Kidney capillary endothelial cell (primary cell): Measurements from ENCODE around the gene STX17.

Experiments used
- DNase-seq: peaks from one replicate; pipeline ENCODE4 v3.0.0-alpha.2; 2018; ENCODE audit warnings: low spot score

STX17 gene

DNA sequence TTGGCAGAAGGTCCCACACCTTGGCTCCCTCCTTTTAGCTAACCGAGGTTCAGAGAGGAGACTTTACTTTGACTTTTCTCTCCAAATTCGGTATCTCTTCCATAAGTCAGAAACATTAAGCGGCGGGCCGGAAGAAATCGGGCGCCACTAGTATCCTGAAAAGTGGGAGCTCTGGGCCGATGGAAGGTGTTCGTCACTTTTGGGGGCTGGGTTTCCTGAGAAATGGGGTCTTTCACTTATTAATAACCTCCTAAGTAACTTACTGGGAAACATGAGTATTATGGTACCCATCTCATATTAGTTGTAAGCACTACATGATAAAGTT is 716 bp downstream of the STX17 start:
- no peak for DNase-seq

DNA sequence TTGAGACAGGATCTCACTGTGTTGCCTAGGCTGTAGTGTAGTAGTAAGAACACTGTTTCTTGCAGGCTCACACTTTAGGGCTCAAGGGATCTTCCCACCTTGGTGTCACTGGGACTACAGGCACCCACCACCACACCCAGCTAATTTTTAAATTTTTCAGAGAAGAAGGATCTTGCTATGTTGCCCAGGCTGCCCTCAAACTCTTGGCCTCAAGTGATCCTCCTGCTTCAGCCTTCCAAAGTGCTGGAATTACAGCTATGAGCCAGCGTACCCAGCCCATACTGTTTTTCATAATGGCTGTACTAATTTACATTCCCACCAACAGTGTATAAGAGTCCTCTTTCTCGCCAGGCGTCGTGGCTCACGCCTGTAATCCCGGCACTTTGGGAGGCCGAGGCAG is 5.1 kb downstream of the STX17 start:
- no peak for DNase-seq

DNA sequence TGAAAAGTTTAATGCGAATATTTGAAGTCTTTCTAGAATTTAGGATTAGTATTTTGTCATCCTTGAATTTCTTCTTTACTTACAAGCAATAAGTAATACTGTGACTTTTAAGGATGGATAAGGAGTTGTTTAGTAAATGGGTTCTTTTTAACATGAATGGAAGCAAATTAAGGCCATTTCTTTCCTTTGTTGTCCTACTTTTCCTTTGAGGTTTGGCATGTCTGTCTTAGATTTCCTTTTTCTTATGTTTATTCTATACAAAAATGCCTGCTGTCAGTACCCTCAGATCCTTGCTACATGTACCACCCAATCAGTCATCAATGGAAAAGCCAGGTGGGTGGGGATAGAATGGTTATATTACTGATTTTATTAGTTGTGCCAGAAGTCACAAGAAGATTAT is 10.2 kb downstream of the STX17 start:
- DNase-seq: no peak

DNA sequence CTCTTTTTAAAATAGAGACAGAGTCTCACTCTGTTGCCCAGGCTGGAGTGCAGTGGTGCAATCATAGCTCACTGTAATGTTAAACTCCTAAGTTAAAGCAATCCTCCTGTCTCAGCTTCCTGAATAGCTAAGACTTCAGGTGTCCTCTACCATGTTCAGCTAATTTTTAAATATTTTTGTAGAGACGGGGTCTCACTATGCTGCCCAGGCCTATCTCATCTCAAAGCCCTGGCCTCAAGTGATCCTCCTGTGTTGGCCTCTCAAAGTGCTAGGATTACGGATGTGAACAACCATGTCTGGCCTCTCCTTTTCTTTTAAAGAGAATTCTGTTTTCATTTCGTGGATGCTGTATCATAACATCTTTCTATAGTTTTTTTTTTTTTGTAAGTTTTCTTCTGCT is 11.7 kb downstream of the STX17 start:
- no peak for DNase-seq

- no peak for DNase-seq
Measured at GRCh38 chr9:99919930-99920329, 13.5 kb downstream of the STX17 start.

DNA sequence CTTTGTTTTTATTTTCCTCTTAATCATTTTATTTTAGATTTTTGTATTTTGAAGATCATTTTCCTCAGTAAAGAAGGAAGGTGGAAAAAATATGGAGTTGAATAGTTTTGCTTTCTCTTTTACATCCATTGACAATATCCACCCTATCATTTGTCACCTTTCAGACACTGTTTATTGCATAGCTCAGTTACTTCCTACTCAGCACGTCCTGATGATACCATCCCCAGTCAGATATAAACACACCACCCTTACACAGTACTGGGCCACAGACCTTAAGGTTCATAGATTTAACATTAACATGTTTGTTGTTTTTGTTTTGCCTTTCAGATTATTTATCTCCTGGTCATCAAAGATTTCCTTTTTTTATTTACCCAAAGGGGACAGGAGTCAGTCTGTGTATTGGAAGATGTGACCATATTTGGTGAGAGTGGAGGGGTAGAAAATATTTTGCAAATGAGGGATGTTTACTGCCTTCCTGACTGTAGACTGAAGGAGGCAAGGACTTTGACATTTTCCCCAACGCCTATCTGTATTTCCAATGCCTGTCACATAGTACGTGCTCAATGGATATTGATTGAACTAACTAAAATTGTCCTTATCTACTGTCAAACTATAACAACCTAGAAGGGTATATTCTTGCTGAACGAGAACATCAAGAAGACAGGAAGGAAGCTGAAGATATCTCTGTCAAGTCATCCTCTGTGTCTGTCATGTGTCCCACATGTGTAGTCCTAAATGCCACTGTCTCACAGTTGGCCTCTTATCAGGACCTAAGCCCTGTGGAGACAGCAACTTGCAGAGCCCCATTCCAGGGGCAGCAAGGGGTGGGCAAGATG is 15.6 kb downstream of the STX17 start:
- no peak for DNase-seq

GRCh38 chr9:99922711-99923030 is 16.2 kb downstream of the STX17 start:
- no peak for DNase-seq

GRCh38 chr9:99925541-99925940 is 19.1 kb downstream of the STX17 start:
- DNase-seq: no peak

GRCh38 chr9:99929652-99930051 is 23.2 kb downstream of the STX17 start:
- no peak for DNase-seq

GRCh38 chr9:99931155-99931840 is 24.8 kb downstream of the STX17 start:
- no peak for DNase-seq

GRCh38 chr9:99936947-99937587 is 30.6 kb downstream of the STX17 start:
- no peak for DNase-seq

- no peak for DNase-seq
Measured at GRCh38 chr9:99947395-99947794, 40.9 kb downstream of the STX17 start.

- DNase-seq: no peak
Measured at GRCh38 chr9:99948482-99948881, 42.0 kb downstream of the STX17 start.

DNA sequence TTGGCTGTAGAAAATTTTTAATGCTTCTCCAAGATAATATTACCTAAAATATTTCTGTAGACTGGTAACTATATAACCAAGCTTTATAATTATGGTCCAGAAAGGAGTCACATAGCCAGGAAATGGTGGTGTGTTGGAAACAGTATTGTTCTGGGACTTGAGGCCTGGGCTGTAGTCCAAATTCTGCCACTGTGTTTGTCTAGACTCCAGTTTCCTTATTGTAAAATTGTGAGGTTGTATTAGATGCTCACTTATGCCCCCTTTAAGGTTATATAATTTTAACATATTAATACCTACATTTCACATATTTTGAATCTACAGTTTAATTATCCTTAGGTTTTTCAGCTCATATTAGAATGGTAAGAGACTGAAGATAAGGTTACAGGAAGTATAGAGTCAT is 42.4 kb downstream of the STX17 start:
- peak; percentile 42 for DNase-seq

GRCh38 chr9:99953861-99954507 is 47.5 kb downstream of the STX17 start:
- no peak for DNase-seq

- no peak for DNase-seq
Measured at GRCh38 chr9:99954819-99955218, 48.4 kb downstream of the STX17 start.

GRCh38 chr9:99955606-99956005 is 49.2 kb downstream of the STX17 start:
- DNase-seq: no peak

DNA sequence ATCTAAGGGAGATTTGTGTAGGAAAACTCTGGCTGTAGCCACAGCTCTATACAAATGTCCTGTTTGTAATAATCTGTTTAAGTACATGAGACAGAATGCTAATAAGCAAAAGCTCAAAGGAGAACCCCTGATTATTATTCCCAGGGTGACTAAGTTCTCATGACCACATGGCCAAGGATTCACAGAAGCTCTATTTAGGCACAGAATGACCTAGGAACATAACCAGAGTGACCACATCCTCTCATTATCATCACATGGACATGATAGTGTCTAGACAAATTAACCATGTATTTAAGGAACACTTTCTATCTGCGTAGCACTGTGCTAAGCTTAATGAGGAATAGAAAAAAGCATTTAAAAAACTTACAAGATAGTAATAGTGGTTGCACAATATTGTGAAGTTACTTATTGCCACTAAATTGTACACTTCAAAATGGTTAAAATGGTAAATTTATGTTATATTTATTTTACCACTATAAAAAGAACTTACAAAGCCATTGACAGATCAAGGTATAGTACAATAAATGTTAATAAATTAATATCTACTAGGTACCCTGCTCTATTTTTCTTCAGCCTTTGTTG is 56.3 kb downstream of the STX17 start:
- DNase-seq: no peak

GRCh38 chr9:99964336-99964735 is 57.9 kb downstream of the STX17 start:
- DNase-seq: no peak

DNA sequence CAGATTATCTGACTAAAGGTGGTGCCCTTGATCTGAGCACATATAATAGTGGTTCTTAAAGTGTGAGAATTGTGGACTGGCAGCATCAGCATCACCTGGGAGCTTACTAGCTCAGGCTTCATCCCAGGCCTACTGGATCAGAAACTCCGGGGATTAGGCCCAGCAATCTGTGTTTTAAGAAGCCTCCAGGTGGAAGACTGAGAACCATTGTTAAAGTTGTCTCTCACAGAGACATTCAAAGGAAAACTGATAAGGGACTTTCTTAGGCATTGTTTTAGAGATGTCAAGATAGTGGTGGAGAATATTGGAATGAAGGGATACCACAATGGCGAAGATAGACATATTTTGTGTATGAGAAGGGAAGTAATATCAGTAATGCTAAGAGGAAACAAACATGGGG is 59.5 kb downstream of the STX17 start:
- DNase-seq: no peak

DNA sequence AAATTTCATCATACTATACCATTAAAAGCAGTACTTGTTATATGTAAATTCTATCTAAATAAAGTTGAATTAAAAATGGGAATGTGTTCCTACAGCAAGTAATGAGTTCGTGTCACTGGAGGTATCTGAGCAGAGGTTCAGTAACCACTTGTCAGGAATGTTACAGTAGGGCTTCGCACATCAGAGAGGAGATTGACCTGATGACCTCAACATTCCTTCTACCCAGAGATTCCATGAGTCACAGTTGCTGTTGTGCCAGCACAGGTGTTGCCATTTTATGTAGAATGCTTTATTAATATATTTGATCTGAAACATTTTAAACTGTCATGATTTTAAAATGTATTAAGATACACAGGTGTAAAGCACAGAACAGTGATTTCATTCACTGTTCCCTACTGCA is 60.3 kb downstream of the STX17 start:
- DNase-seq: peak; percentile 38

DNA sequence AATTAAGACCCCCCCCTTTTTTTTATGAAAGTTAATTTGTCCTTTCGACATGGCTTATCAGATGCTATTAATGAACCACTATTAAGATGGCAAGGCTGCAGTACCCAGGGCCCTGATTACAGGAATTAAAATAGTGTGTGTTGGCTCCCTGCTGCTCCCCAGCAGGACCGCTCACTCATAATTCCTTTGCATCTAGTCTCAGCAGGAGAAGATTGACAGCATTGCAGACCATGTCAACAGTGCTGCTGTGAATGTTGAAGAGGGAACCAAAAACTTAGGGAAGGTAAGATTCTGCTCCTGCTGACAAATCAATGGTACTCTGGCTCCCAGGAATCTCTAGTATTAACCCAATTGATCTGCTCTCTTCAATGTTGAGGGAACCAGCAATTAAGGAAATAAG is 61.0 kb downstream of the STX17 start:
- DNase-seq: no peak

- no peak for DNase-seq
Measured at GRCh38 chr9:99970481-99970880, 64.0 kb downstream of the STX17 start.
